GM23338 (cell line): ENCODE data around the gene SLC50A1. TPM values are rescaled to one million over a fixed set of nuclear protein-coding genes. Genes with fewer than 3 reads are reported as not detected.
A peak's percentile ranks its signal among the peaks of the same experiment; 100 is the strongest.
"Not testable (repeated sequence)": the region's sequence is repeated elsewhere in the genome, so short reads cannot be mapped to it uniquely, and the experiment has no call there.

ENCODE experiments used
- ATAC-seq: fragments of 200-7000 bp; cut with Tn5 transposase; 3 replicates; pipeline ENCODE4 v1.9.1; 2020
- DNase-seq: peaks from one replicate; pipeline ENCODE4 v3.0.0-alpha.2; 2015; ENCODE audit warnings: low spot score
- H2AFZ ChIP-seq: fragments of 200-600 bp; sonication (generic); 2 replicates; pipeline ENCODE4 v1.8.0; 2016; ENCODE audit warnings: antibody characterized with exemption, mild to moderate bottlenecking, moderate library complexity
- H3F3A ChIP-seq: fragments of 200-600 bp; sonication (generic); replicated peaks from 2 replicates; pipeline ENCODE4 v1.8.0; 2017; ENCODE audit warnings: antibody characterized with exemption, mixed run types, low read depth
- H3K27ac ChIP-seq: fragments of 200-600 bp; sonication (generic); 2 replicates; pipeline ENCODE4 v1.6.1; 2016; ENCODE audit warnings: low read depth
- H3K27me3 ChIP-seq: fragments of 200-600 bp; sonication (generic); 2 replicates; pipeline ENCODE4 v1.8.0; 2016; ENCODE audit warnings: mild to moderate bottlenecking, mixed run types, moderate library complexity; ENCODE audit not compliant: insufficient read depth
- H3K36me3 ChIP-seq: fragments of 200-600 bp; sonication (generic); 2 replicates; pipeline ENCODE4 v1.8.0; 2016; ENCODE audit warnings: mild to moderate bottlenecking; ENCODE audit not compliant: insufficient read depth
- H3K4me1 ChIP-seq: fragments of 200-600 bp; sonication (generic); 2 replicates; pipeline ENCODE4 v1.8.0; 2016; ENCODE audit warnings: mild to moderate bottlenecking, moderate library complexity; ENCODE audit not compliant: insufficient read depth
- H3K4me2 ChIP-seq: fragments of 200-600 bp; sonication (generic); 2 replicates; pipeline ENCODE4 v1.7.1; 2017; ENCODE audit warnings: mixed run types
- H3K4me3 ChIP-seq: fragments of 200-600 bp; sonication (generic); 2 replicates; pipeline ENCODE4 v1.6.1; 2016; ENCODE audit warnings: mixed run types
- H3K79me2 ChIP-seq: fragments of 200-600 bp; sonication (generic); replicated peaks from 2 replicates; pipeline ENCODE4 v1.8.0; 2017; ENCODE audit warnings: mild to moderate bottlenecking; ENCODE audit not compliant: insufficient read depth
- H3K9me2 ChIP-seq: fragments of 200-600 bp; sonication (generic); 2 replicates; pipeline ENCODE4 v1.8.0; 2017; ENCODE audit not compliant: insufficient read depth
- H4K20me1 ChIP-seq: fragments of 200-600 bp; sonication (generic); replicated peaks from 2 replicates; pipeline ENCODE4 v1.8.0; 2017; ENCODE audit warnings: mild to moderate bottlenecking; ENCODE audit not compliant: insufficient read depth
- H3K27ac Mint-ChIP-seq: 2 replicates; pipeline ENCODE4 v1.8.0; 2020; ENCODE audit warnings: inconsistent platforms, mild to moderate bottlenecking, moderate library complexity, mixed read lengths
- H3K27me3 Mint-ChIP-seq: 3 replicates; pipeline ENCODE4 v1.8.0; 2022; ENCODE audit warnings: low read depth, mild to moderate bottlenecking, moderate library complexity, mixed read lengths, inconsistent platforms; ENCODE audit not compliant: insufficient read depth, poor library complexity
- H3K36me3 Mint-ChIP-seq: 3 replicates; pipeline ENCODE4 v1.8.0; 2021; ENCODE audit warnings: low read depth, mild to moderate bottlenecking, inconsistent platforms, moderate library complexity, mixed read lengths
- H3K4me1 Mint-ChIP-seq: 3 replicates; pipeline ENCODE4 v1.8.0; 2020; ENCODE audit warnings: mild to moderate bottlenecking, inconsistent platforms, mixed read lengths
- H3K4me3 Mint-ChIP-seq: 3 replicates; pipeline ENCODE4 v1.8.0; 2021; ENCODE audit warnings: moderate library complexity, mild to moderate bottlenecking, inconsistent platforms, mixed read lengths
- H3K9me3 Mint-ChIP-seq: 3 replicates; pipeline ENCODE4 v1.8.0; 2020; ENCODE audit warnings: moderate library complexity, mild to moderate bottlenecking, inconsistent platforms, mixed read lengths
- EZH2 ChIP-seq: fragments of 200-600 bp; sonication (generic); IDR thresholded peaks from one replicate; pipeline ENCODE4 v1.8.0; 2017; ENCODE audit warnings: antibody characterized with exemption, mild to moderate bottlenecking, low read depth; ENCODE audit not compliant: unreplicated experiment
- JUNB ChIP-seq: IDR thresholded peaks from one replicate; pipeline ENCODE4 v1.6.1; 2016; ENCODE audit warnings: antibody characterized with exemption; ENCODE audit not compliant: unreplicated experiment
- NANOG ChIP-seq: IDR thresholded peaks from 2 replicates; pipeline ENCODE4 v1.6.1; 2016; ENCODE audit warnings: antibody characterized with exemption, borderline replicate concordance
- POLR2AphosphoS5 ChIP-seq: IDR thresholded peaks from 2 replicates; pipeline ENCODE4 v1.6.1; 2016; ENCODE audit warnings: antibody characterized with exemption, low read depth
- ZNF114 ChIP-seq: fragments of 250-450 bp; sonication (Bioruptor Pico); IDR thresholded peaks from 2 replicates; pipeline ENCODE4 v1.5.0; 2020; ENCODE audit warnings: mild to moderate bottlenecking, moderate library complexity
- ZNF331 ChIP-seq: fragments of 250-450 bp; sonication (Bioruptor Pico); IDR thresholded peaks from 2 replicates; pipeline ENCODE4 v1.5.0; 2020; ENCODE audit warnings: low read depth, mild to moderate bottlenecking, moderate library complexity
- polyA plus RNA-seq: library from polyadenylated mRNA; unstranded; fragments of >200 nt; fragmentation: Nextera tagmentation; extraction: Ambion mirVana; gene quantifications from 2 replicates; pipeline ENCODE4 v1.2.1, GENCODE V29; 2016
- total RNA-seq: library from RNA; depleted of rRNA; stranded (reverse); fragments of >200 nt; shearing (Covaris generic); gene quantifications from 2 replicates; pipeline ENCODE4 v1.2.3, GENCODE V29; 2014
- TF ChIP-seq, protein P1 (sequence below): IDR thresholded peaks from 2 replicates; pipeline ENCODE4 v1.6.1; 2016; ENCODE audit warnings: antibody characterized with exemption
- TF ChIP-seq, protein P2 (sequence below), 2 experiments: fragments of 200-600 bp in 1 of 2; sonication (generic) in 1 of 2; conservative IDR thresholded peaks; 2 replicates each; pipeline versions ENCODE4 v1.5.1 to v1.6.1; 2016 to 2017; ENCODE audit warnings: antibody characterized with exemption in 2 of 2, low read depth in 2 of 2, mild to moderate bottlenecking in 2 of 2, moderate library complexity in 1 of 2
- TF ChIP-seq, protein P3 (sequence below): IDR thresholded peaks from one replicate; pipeline ENCODE4 v1.6.1; 2018; ENCODE audit warnings: antibody characterized with exemption; ENCODE audit not compliant: unreplicated experiment

SLC50A1 gene
- total and polyA plus RNA-seq, 2 experiments from 2014 or later, result 30.0 to 63.9 TPM

DNA sequence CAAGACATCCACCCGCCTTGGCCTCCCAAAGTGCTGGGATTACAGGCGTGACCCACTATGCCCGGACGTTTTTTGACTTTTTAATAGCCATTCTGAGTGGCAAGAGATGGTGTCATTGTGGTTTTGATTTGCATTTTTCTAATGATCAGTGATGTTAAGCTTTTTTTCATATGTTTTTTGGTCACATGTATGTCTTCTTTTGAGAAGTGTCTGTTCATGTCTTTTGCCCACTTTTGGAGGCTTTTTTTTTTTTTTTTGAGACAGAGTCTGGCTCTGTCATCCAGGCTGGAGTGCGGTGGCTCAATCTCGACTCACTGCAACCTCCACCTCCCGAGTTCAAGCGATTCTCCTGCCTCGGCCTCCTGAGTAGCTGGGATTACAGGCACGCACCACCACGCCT lies 29.0 kb downstream of the SLC50A1 start:
- peaks cover 16% of the 10 kb centered on the region; the same call in 1 of the 2 replicates for H3K4me1 ChIP-seq
- not testable (repeated sequence) for H4K20me1 ChIP-seq, H3K27me3 ChIP-seq, ATAC-seq, DNase-seq, H3K4me2 ChIP-seq, H3K4me3 Mint-ChIP-seq, H2AFZ ChIP-seq, H3K27ac Mint-ChIP-seq, H3K79me2 ChIP-seq, H3K36me3 ChIP-seq, H3K9me2 ChIP-seq, H3K4me3 ChIP-seq, H3K27ac ChIP-seq, H3K27me3 Mint-ChIP-seq, H3K9me3 Mint-ChIP-seq
- peaks cover 21% of the 10 kb centered on the region for H3F3A ChIP-seq
- H3K36me3 Mint-ChIP-seq, result peaks cover 10% of the 10 kb centered on the region
- H3K4me1 Mint-ChIP-seq, result peaks cover 11% of the 10 kb centered on the region

DNA sequence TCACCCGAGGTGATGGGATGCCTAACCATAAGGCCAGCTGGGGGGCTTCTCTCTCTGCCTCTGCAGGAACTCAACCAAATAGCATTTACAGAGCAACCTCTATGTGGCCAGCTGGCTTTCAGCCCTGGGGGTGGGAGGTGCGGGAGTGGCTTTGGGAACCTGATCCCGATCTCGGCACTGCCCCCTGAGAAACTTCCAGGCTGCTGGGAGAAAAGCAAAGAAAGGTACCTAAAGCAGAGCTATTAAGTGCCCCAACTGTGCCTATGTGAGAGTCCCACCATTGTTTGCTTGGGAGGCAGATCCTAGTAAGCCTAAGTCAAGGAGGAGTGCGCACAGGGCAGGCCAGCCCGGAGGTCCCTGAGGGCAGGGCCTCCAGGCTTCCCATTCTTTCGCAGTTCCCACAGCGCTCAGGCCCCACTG lies 30.4 kb downstream of the SLC50A1 start:
- Histone ChIP-seq H3K27ac (no peak overlapping the region), H3K4me1 (peaks cover 16% of the 10 kb centered on the region; the same call in 1 of the 2 replicates), H3K9me2 (no peaks in the 10 kb centered on the region), H3K4me2 (peak overlapping the region; percentile 95), H3K36me3 (no peaks in the 10 kb centered on the region), H4K20me1 (no peaks in the 10 kb centered on the region), H2AFZ (peak overlapping the region; percentile 100), H3K79me2 (peaks cover 1% of the 10 kb centered on the region; the same call in 1 of the 2 replicates), H3K4me3 (peak overlapping the region; percentile 64), H3K27me3 (no peaks in the 10 kb centered on the region), H3F3A (peaks cover 21% of the 10 kb centered on the region)
- Mint-ChIP-seq H3K4me1 (peaks cover 11% of the 10 kb centered on the region), H3K9me3 (peaks cover 6% of the 10 kb centered on the region; the same call in 2 of the 3 replicates), H3K36me3 (peaks cover 15% of the 10 kb centered on the region), H3K4me3 (peak overlapping the region; percentile 85), H3K27me3 (peaks cover 4% of the 10 kb centered on the region), H3K27ac (peak overlapping the region; percentile 87; the same call in 1 of the 2 replicates)
- TF ChIP-seq, protein P1, sequence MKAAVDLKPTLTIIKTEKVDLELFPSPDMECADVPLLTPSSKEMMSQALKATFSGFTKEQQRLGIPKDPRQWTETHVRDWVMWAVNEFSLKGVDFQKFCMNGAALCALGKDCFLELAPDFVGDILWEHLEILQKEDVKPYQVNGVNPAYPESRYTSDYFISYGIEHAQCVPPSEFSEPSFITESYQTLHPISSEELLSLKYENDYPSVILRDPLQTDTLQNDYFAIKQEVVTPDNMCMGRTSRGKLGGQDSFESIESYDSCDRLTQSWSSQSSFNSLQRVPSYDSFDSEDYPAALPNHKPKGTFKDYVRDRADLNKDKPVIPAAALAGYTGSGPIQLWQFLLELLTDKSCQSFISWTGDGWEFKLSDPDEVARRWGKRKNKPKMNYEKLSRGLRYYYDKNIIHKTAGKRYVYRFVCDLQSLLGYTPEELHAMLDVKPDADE, result no peak
- no peak for TF ChIP-seq POLR2AphosphoS5
- TF ChIP-seq ZNF331 (CRISPR knock-in tag), result no peak
- TF ChIP-seq JUNB, result no peak
- ATAC-seq (peak; percentile 43), DNase-seq (peak; percentile 62)

DNA sequence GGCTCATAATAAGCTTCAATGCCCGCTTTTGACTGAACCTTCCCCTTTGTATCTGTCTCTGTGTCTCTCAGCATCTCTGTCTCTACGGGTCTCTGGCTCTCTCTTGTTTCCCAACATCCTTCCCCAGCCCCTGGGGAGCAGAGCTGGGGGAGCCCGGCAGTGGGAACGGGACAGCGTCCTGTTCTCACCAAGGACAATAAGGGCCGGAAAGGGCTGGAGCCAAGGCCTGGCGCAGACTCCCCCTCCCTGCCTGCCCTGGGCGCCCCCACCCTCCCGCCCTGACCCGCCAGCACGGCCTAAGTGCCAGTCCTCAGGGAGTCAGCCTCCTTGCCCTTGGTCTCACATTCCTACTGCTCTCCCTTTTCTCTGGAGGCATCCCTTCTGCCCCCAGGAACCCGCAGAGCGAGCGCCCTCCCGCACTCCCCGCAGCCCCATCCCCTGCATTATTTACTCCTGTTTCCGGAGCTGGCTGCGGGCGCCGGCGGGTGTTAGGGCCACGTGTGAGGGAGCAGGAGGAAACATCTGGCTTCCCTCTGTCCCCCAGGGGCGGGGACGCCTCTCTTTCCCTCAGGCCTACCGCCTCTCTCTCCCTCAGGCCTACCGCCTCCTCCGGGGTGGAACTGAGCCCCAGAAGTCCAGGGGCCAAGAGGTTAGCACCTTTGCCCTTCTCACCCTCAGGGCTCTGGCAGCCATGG lies 31.0 kb downstream of the SLC50A1 start:
- no peaks in the 10 kb centered on the region for H3K9me2 ChIP-seq
- H4K20me1 ChIP-seq, result no peaks in the 10 kb centered on the region
- no peaks in the 10 kb centered on the region for H3K27me3 ChIP-seq
- peak overlapping the region; percentile 95 for H3K4me2 ChIP-seq
- peak; percentile 88 for DNase-seq
- peak; percentile 59 for ATAC-seq
- Mint-ChIP-seq H3K27ac (peak overlapping the region; percentile 87), H3K36me3 (peaks cover 15% of the 10 kb centered on the region), H3K4me3 (peak overlapping the region; percentile 85), H3K4me1 (peaks cover 11% of the 10 kb centered on the region), H3K9me3 (peaks cover 6% of the 10 kb centered on the region; the same call in 2 of the 3 replicates), H3K27me3 (peaks cover 4% of the 10 kb centered on the region)
- peak overlapping the region; percentile 64 for H3K4me3 ChIP-seq
- H3K36me3 ChIP-seq, result no peaks in the 10 kb centered on the region
- H3K79me2 ChIP-seq, result peaks cover 7% of the 10 kb centered on the region
- H3K27ac ChIP-seq, result peak overlapping the region; percentile 68; the same call in 1 of the 2 replicates
- H3K4me1 ChIP-seq, result peaks cover 16% of the 10 kb centered on the region; the same call in 1 of the 2 replicates
- peaks cover 22% of the 10 kb centered on the region for H3F3A ChIP-seq
- peak overlapping the region; percentile 100 for H2AFZ ChIP-seq
- TF ChIP-seq, protein P2, sequence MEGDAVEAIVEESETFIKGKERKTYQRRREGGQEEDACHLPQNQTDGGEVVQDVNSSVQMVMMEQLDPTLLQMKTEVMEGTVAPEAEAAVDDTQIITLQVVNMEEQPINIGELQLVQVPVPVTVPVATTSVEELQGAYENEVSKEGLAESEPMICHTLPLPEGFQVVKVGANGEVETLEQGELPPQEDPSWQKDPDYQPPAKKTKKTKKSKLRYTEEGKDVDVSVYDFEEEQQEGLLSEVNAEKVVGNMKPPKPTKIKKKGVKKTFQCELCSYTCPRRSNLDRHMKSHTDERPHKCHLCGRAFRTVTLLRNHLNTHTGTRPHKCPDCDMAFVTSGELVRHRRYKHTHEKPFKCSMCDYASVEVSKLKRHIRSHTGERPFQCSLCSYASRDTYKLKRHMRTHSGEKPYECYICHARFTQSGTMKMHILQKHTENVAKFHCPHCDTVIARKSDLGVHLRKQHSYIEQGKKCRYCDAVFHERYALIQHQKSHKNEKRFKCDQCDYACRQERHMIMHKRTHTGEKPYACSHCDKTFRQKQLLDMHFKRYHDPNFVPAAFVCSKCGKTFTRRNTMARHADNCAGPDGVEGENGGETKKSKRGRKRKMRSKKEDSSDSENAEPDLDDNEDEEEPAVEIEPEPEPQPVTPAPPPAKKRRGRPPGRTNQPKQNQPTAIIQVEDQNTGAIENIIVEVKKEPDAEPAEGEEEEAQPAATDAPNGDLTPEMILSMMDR (conservative IDR thresholded peaks at IDR 0.05; ENCODE audit: low read depth in 2 of 2), result 0 out of 4 replicates have a peak, but pooled peaks of 1 of the 2 experiments have one; percentile 1
- TF ChIP-seq NANOG (no peak), ZNF331 (CRISPR knock-in tag) (no peak), JUNB (no peak), EZH2 (no peak), ZNF114 (CRISPR knock-in tag) (no peak)
- TF ChIP-seq, protein P3, sequence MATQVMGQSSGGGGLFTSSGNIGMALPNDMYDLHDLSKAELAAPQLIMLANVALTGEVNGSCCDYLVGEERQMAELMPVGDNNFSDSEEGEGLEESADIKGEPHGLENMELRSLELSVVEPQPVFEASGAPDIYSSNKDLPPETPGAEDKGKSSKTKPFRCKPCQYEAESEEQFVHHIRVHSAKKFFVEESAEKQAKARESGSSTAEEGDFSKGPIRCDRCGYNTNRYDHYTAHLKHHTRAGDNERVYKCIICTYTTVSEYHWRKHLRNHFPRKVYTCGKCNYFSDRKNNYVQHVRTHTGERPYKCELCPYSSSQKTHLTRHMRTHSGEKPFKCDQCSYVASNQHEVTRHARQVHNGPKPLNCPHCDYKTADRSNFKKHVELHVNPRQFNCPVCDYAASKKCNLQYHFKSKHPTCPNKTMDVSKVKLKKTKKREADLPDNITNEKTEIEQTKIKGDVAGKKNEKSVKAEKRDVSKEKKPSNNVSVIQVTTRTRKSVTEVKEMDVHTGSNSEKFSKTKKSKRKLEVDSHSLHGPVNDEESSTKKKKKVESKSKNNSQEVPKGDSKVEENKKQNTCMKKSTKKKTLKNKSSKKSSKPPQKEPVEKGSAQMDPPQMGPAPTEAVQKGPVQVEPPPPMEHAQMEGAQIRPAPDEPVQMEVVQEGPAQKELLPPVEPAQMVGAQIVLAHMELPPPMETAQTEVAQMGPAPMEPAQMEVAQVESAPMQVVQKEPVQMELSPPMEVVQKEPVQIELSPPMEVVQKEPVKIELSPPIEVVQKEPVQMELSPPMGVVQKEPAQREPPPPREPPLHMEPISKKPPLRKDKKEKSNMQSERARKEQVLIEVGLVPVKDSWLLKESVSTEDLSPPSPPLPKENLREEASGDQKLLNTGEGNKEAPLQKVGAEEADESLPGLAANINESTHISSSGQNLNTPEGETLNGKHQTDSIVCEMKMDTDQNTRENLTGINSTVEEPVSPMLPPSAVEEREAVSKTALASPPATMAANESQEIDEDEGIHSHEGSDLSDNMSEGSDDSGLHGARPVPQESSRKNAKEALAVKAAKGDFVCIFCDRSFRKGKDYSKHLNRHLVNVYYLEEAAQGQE, result no peak
